ENCODE measurements around the gene NPL.

DNA sequence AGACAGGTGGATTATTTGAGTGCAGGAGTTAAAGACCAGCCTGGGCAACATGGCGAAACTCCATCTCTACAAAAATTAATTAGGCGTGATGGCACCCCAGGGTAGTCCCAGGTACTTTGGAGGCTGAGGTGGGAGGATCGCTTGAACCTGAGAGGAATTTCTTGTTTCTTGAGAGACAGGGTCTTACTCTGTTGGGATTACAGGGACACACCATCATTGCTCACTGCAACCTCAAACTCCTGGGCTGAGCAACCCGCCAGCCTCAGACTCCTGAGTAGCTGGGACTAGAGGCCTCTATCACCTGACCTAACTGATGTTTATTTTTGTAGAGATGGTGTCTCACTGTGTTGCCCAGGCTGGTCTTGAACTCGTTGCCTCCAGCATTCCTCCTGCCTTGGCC, 74.4 kb downstream of the NPL start:
- TF ChIP-seq POLR2A (IDR thresholded peaks at IDR 0.05; ENCODE audit: low read length) (no peak), GATA1 (IDR thresholded peaks at IDR 0.05; ENCODE audit: low read depth, low read length) (no peak)

Data from erythroblast (primary cell).